ENCODE data around the gene GTF2B. TPM values are rescaled to one million over a fixed set of nuclear protein-coding genes. Genes with fewer than 3 reads are reported as not detected.

GTF2B gene
- total RNA-seq, 6 experiments from 2014 or later: 8.8 to 21.6 (median 15.9) TPM

DNA sequence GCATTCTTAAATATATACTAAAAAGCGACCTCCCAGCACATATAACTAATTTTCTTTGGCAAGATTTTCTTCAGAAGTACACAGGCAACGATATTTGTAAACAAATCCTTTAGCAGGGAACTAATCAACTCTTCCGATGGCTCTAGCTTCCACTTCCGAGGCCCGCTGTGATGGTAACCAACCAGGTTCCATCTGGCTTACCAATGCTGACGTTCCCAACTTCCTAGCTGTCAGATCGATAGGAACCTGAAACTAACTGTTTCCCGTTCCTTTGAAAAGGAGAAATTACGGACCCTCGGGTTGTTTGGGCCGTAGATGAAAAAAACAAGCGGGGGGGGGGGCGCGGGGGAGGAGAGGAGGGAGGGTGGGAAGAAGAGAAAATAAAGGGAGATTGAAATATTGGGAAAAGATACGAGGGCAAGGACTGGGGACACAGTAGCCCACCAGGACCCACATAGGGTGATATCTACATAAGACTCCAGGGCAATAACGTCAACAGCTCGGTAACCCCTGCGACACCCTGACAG, 513 bp downstream of the GTF2B start:
- H3K36me3 ChIP-seq: peaks cover 0 to 14% (median 10%) of the 10 kb centered on the region in 4 donors
- H3K4me1 ChIP-seq: peaks cover 0 to 22% (median 5%) of the 10 kb centered on the region in 4 donors
- no peaks in the 10 kb centered on the region for H3K9me3 ChIP-seq
- intact Hi-C loops (cut with DNase I): no loop called here
- ATAC-seq: peak; percentile 33 to 51 (median 50)
- H3K4me3 ChIP-seq: peak overlapping the region; percentile 89 to 95 (median 92)
- no peak for TF ChIP-seq POLR2A (IDR thresholded peaks at IDR 0.05)
- TF ChIP-seq, protein P1, sequence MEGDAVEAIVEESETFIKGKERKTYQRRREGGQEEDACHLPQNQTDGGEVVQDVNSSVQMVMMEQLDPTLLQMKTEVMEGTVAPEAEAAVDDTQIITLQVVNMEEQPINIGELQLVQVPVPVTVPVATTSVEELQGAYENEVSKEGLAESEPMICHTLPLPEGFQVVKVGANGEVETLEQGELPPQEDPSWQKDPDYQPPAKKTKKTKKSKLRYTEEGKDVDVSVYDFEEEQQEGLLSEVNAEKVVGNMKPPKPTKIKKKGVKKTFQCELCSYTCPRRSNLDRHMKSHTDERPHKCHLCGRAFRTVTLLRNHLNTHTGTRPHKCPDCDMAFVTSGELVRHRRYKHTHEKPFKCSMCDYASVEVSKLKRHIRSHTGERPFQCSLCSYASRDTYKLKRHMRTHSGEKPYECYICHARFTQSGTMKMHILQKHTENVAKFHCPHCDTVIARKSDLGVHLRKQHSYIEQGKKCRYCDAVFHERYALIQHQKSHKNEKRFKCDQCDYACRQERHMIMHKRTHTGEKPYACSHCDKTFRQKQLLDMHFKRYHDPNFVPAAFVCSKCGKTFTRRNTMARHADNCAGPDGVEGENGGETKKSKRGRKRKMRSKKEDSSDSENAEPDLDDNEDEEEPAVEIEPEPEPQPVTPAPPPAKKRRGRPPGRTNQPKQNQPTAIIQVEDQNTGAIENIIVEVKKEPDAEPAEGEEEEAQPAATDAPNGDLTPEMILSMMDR (IDR thresholded peaks at IDR 0.05): no peak
- WGBS (ENCODE audit: insufficient coverage, low coverage, low lambda C conversion rate, missing lambda C conversion rate): 0% methylated on average over 16 of the region's 18 CpGs
- peak in 1 of 3 donors; percentile 36 for DNase-seq
- H3K27ac ChIP-seq: peak overlapping the region; percentile 85 to 95 (median 94)
- no peaks in the 10 kb centered on the region for H3K27me3 ChIP-seq

DNA sequence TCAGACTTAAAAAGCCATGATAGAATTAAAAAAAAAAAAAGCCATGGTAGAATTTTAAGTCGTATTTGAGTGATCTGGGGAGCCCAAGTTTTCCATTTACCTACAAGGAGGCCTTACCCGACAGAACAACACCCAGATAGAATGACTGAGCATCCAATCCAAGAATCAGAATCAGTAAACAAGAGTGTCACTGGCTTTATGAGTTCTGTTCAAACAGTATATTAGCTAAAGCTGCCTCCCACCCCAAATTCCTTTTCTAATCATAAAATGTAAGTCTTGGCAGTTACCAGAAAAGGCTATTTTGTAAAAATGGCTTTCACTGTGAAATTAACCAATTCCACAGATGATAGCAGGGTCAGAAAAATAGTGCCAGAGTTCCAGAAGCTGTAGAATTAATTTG, 1.2 kb downstream of the GTF2B start:
- TF ChIP-seq, protein P1 (IDR thresholded peaks at IDR 0.05): no peak
- TF ChIP-seq POLR2A (IDR thresholded peaks at IDR 0.05): no peak
- intact Hi-C loops (cut with DNase I): no loop called here
- ATAC-seq (no peak), DNase-seq (no peak)
- Histone ChIP-seq H3K4me3 (peak overlapping the region; percentile 89 to 95 (median 92)), H3K9me3 (no peaks in the 10 kb centered on the region), H3K36me3 (peaks cover 0 to 20% (median 13%) of the 10 kb centered on the region in 4 donors), H3K27ac (peak overlapping the region in 1 of 3 donors; percentile 85), H3K27me3 (no peaks in the 10 kb centered on the region), H3K4me1 (peaks cover 0 to 22% (median 5%) of the 10 kb centered on the region in 4 donors)
- 65% methylated on average over 2 of the region's 2 CpGs for WGBS (ENCODE audit: insufficient coverage, low coverage, low lambda C conversion rate, missing lambda C conversion rate)

DNA sequence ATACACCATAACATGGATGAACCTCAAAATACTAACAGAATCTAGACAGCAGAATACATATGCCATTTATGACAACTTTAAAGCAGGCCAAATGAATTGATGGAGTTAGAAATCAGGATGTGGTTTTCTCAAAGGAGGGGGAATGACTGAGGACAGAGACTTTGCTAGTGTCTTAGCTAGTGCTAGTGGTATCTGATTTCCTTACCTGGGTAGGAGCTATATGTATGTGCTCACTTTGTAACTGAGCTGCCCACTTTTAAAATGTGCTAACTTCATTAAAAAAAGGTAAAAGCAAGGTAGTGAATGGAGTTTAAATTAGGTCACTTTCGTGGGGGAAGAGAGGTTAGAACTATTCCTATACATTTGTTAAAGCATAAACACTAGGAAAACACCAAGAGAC, 2.6 kb downstream of the GTF2B start:
- DNase-seq: no peak

DNA sequence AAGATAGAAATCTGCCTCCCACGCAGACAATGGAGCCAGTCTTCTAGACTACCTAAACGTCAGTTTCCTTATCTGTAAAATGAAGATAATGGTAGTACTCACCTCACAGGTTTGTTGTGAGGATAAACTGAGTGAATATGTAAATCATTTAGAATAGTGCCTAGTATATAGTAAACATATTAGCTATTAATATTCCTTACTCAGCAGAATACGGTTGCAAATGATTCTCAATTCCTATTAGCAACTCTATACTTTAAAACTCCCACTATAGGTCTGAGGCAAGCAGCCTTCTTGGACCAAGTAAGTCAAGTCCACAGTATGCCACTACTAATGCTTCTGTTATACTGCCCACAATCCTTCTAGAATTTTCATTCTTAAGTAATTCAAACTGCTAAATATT, 5.4 kb downstream of the GTF2B start:
- Histone ChIP-seq H3K27ac (no peak overlapping the region), H3K4me1 (peaks cover 0 to 22% (median 5%) of the 10 kb centered on the region in 4 donors), H3K4me3 (no peak overlapping the region), H3K36me3 (peaks cover 0 to 28% (median 17%) of the 10 kb centered on the region in 4 donors), H3K9me3 (no peaks in the 10 kb centered on the region), H3K27me3 (no peaks in the 10 kb centered on the region)
- DNase-seq: no peak
- 86% methylated on average over 3 of the region's 3 CpGs for WGBS (ENCODE audit: insufficient coverage, low coverage, low lambda C conversion rate, missing lambda C conversion rate)
- no peak for ATAC-seq
- intact Hi-C loops (cut with DNase I): no loop called here
- no peak for TF ChIP-seq POLR2A (IDR thresholded peaks at IDR 0.05)
- TF ChIP-seq, protein P1 (IDR thresholded peaks at IDR 0.05): no peak

More for the DNA sequence above, 2.6 kb downstream of the GTF2B start:
- no peak for TF ChIP-seq POLR2A (IDR thresholded peaks at IDR 0.05)
- TF ChIP-seq, protein P1 (IDR thresholded peaks at IDR 0.05): no peak
- no peak for ATAC-seq
- intact Hi-C loops (cut with DNase I): no loop called here
- H3K4me1 ChIP-seq: peaks cover 0 to 22% (median 5%) of the 10 kb centered on the region in 4 donors
- no peaks in the 10 kb centered on the region for H3K9me3 ChIP-seq
- no peak overlapping the region for H3K27ac ChIP-seq
- H3K4me3 ChIP-seq: no peak overlapping the region
- H3K27me3 ChIP-seq: no peaks in the 10 kb centered on the region
- WGBS (ENCODE audit: insufficient coverage, low coverage, low lambda C conversion rate, missing lambda C conversion rate): 50% methylated on average over 1 of the region's 1 CpG
- H3K36me3 ChIP-seq: peaks cover 0 to 28% (median 17%) of the 10 kb centered on the region in 4 donors

Data from right lobe of liver (tissue), 6 donors.